HL-60 (cell line): ENCODE data around the gene ELMO1.

Source experiments
- POLR2AphosphoS5 ChIP-seq: IDR thresholded peaks from 2 replicates; pipeline ENCODE4 v1.6.1; 2012; ENCODE audit warnings: low read depth
- SPI1 ChIP-seq: IDR thresholded peaks from 2 replicates; pipeline ENCODE4 v1.6.1; 2012; ENCODE audit warnings: low read depth, mild to moderate bottlenecking, borderline replicate concordance
- TF ChIP-seq, protein P1 (sequence below): IDR thresholded peaks from one replicate; pipeline ENCODE4 v1.5.1; 2011; ENCODE audit warnings: low read length, control low read depth, inconsistent platforms; ENCODE audit not compliant: insufficient read depth

DNA sequence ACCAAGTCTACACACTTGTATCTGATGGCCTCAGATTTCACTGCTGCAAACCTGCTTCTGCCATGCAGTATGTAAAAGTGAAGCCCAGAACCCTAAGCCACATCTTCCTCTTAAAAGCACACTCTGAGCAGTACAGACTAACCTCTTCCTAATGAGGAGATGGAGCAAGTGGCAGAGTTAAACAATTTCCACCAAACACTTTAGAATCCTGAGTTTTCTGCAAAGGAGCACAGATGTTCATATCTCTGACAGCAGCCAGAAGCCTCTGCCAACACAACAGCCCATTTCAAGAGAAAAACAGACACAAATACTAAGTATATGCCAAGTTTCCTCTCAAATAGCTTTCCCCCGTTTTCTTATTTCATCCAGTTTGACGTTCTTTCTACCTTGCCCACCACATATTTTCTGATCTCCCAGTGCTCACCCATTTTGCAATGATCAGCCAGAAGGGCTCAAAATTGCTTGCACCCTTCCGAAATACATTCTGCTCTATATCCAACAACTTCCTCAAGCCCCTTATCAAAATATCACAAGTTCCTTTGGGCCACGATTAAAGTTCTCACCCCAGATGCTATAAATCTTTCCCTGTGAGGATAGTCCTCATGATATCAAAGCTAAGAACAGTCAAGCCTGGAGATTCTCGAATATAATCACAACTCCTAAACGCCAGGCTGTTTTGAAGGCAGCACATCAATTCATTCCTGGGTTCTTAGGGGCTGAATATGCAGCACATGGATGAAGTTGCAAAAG lies 27.5 kb downstream of the ELMO1 start:
- TF ChIP-seq, protein P1, sequence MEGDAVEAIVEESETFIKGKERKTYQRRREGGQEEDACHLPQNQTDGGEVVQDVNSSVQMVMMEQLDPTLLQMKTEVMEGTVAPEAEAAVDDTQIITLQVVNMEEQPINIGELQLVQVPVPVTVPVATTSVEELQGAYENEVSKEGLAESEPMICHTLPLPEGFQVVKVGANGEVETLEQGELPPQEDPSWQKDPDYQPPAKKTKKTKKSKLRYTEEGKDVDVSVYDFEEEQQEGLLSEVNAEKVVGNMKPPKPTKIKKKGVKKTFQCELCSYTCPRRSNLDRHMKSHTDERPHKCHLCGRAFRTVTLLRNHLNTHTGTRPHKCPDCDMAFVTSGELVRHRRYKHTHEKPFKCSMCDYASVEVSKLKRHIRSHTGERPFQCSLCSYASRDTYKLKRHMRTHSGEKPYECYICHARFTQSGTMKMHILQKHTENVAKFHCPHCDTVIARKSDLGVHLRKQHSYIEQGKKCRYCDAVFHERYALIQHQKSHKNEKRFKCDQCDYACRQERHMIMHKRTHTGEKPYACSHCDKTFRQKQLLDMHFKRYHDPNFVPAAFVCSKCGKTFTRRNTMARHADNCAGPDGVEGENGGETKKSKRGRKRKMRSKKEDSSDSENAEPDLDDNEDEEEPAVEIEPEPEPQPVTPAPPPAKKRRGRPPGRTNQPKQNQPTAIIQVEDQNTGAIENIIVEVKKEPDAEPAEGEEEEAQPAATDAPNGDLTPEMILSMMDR, result no peak
- TF ChIP-seq POLR2AphosphoS5 (no peak), SPI1 (no peak)
